Liver (tissue), 9 donors: ENCODE results near the gene MAB21L4. TPM values are rescaled to one million over a fixed set of nuclear protein-coding genes. Genes with fewer than 3 reads are reported as not detected.

ENCODE experiments used
- DNase-seq: peaks from one replicate; pipeline ENCODE4 v3.0.0-alpha.2; 2017; ENCODE audit warnings: low spot score
- H3K27ac ChIP-seq, 2 donors: one replicate each; pipeline ENCODE4 v1.7.0; 2013; ENCODE audit warnings: inconsistent platforms in 2 of 2, low read length in 2 of 2, control low read depth in 1 of 2, low read depth in 1 of 2, mild to moderate bottlenecking in 1 of 2
- H3K27me3 ChIP-seq, 4 donors: one replicate each; pipeline versions ENCODE4 v1.6.1 to v1.7.0; 2013; ENCODE audit warnings: low read length in 3 of 4, inconsistent platforms in 1 of 4, mild to moderate bottlenecking in 1 of 4, moderate library complexity in 1 of 4; ENCODE audit not compliant: control insufficient read depth in 4 of 4, insufficient read depth in 4 of 4
- H3K36me3 ChIP-seq, 4 donors: one replicate each; pipeline versions ENCODE4 v1.6.1 to v1.7.0; 2013; ENCODE audit warnings: low read length in 3 of 4, mild to moderate bottlenecking in 3 of 4, low read depth in 1 of 4, moderate library complexity in 1 of 4; ENCODE audit not compliant: control insufficient read depth in 4 of 4, insufficient read depth in 3 of 4
- H3K4me1 ChIP-seq, 4 donors: one replicate each; pipeline versions ENCODE4 v1.6.1 to v1.7.0; 2013; ENCODE audit warnings: low read length in 3 of 4, mild to moderate bottlenecking in 3 of 4, moderate library complexity in 1 of 4; ENCODE audit not compliant: control insufficient read depth in 4 of 4, insufficient read depth in 4 of 4
- H3K4me3 ChIP-seq, 3 donors: one replicate each; pipeline versions ENCODE4 v1.6.1 to v1.7.0; 2013; ENCODE audit warnings: low read length in 3 of 3, control low read depth in 1 of 3, low read depth in 1 of 3, mild to moderate bottlenecking in 1 of 3
- H3K9ac ChIP-seq, 2 donors: one replicate each; pipeline ENCODE4 v1.7.0; 2013; ENCODE audit warnings: low read length in 2 of 2, mild to moderate bottlenecking in 2 of 2, moderate library complexity in 2 of 2, control low read depth in 1 of 2, low read depth in 1 of 2
- H3K9me3 ChIP-seq, 4 donors: one replicate each; pipeline versions ENCODE4 v1.6.1 to v1.7.0; 2013; ENCODE audit warnings: low read length in 3 of 4; ENCODE audit not compliant: control insufficient read depth in 4 of 4
- ATF3 ChIP-seq: IDR thresholded peaks from 2 replicates; pipeline ENCODE4 v1.6.1; 2016; ENCODE audit warnings: antibody characterized with exemption
- CTCF ChIP-seq: fragments of 150-350 bp; IDR thresholded peaks from 2 replicates; pipeline ENCODE4 v1.5.1; 2017; ENCODE audit warnings: improper control_type of control experiment, low read depth, low read length; ENCODE audit not compliant: missing input control
- GABPA ChIP-seq, 2 donors: IDR thresholded peaks in 1 of 2; conservative IDR thresholded peaks in 1 of 2; 2 replicates each; pipeline ENCODE4 v1.6.1; 2016; ENCODE audit warnings: antibody characterized with exemption in 2 of 2, mild to moderate bottlenecking in 1 of 2, moderate library complexity in 1 of 2
- HNF4A ChIP-seq, 2 donors: conservative IDR thresholded peaks; 2 replicates each; pipeline ENCODE4 v1.6.1; 2016; ENCODE audit warnings: antibody characterized with exemption in 2 of 2, mild to moderate bottlenecking in 2 of 2
- JUND ChIP-seq, 2 donors: IDR thresholded peaks; 2 replicates each; pipeline ENCODE4 v1.6.1; 2016; ENCODE audit warnings: antibody characterized with exemption in 2 of 2
- MAX ChIP-seq: IDR thresholded peaks from 2 replicates; pipeline ENCODE4 v1.6.1; 2016; ENCODE audit warnings: antibody characterized with exemption
- RAD21 ChIP-seq, 2 donors: IDR thresholded peaks; 2 replicates each; pipeline ENCODE4 v1.6.1; 2016; ENCODE audit warnings: antibody characterized with exemption in 2 of 2, mild to moderate bottlenecking in 2 of 2
- REST ChIP-seq: IDR thresholded peaks from 2 replicates; pipeline ENCODE4 v1.6.1; 2016; ENCODE audit warnings: antibody characterized with exemption, mild to moderate bottlenecking
- RXRA ChIP-seq, 2 donors: IDR thresholded peaks; 2 replicates each; pipeline ENCODE4 v1.6.1; 2017 to 2018; ENCODE audit warnings: antibody characterized with exemption in 2 of 2, mild to moderate bottlenecking in 1 of 2
- SP1 ChIP-seq: IDR thresholded peaks from 2 replicates; pipeline ENCODE4 v1.6.1; 2018; ENCODE audit warnings: antibody characterized with exemption, mild to moderate bottlenecking
- WGBS: extraction: QIAGEN DNeasy Blood & Tissue Kit; methylation state at CpG from one replicate; pipeline ENCODE4 v1.1.7; 2013; 5-methylcytosine and 5-hydroxymethylcytosine counted together
- polyA plus RNA-seq, 2 donors: library from polyadenylated mRNA; stranded (reverse) in 1 of 2; unstranded in 1 of 2; fragments of 200-250 nt in 1 of 2; fragments of >200 nt in 1 of 2; fragmentation: Nextera tagmentation in 1 of 2; extraction: Ambion mirVana in 1 of 2; gene quantifications; one replicate each; pipeline versions ENCODE4 v1.2.1 to v1.2.3, GENCODE V29; 2013 to 2015
- total RNA-seq, 2 donors: library from RNA; depleted of rRNA; stranded (reverse); fragments of >200 nt; gene quantifications; one replicate each; pipeline ENCODE4 v1.2.3, GENCODE V29; 2014
- donor health status: healthy.
- donor health status: healthy.
- donor health status: healthy.
- donor health status: healthy.
- donor health status: healthy.

The MAB21L4 gene
- total and polyA plus RNA-seq, 4 donors = 0.59 to 8.8 (median 1.1) TPM

DNA sequence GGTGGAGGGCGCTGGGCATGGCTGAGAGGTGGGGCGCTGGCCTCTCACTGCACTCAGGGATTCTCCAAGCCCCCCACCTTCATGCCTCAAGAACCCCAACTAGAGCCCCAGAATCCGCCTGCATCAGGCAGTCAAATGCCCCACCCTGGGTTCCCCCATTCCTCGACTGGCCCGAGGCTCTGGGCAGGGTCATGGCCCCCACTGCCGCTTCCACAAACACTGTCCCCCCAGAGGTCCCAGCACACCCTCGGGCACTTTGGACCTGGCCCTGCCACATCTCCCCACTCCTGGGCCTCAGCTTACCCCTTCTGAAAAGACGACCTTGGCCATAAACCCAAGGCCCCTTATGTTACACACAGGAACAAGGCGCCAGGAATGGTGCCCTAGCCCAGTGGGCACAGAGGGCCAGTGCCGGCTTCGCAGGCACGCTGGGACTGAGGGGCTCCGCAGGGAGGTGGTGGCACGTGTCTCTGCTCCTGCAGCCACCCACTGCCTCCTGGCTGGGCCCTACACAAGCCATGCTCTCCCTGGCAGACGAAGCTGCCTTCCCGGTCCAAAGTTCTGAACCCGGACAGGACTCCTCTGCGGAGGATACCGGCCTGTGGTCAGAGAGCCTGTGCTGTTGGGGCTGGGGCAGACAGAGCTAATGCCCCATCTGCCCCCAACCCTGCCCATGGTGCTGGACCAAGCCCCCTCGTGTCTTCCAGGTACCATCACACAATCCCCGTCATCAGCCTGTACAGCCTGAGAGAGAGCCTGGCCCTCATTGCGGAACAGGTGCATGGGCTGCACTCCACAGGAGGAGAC is 20.5 kb downstream of the MAB21L4 start:
- Histone ChIP-seq H3K9ac (no peak overlapping the region), H3K4me3 (no peak overlapping the region), H3K36me3 (peaks cover 2 to 25% (median 7%) of the 10 kb centered on the region in 4 donors), H3K9me3 (no peaks in the 10 kb centered on the region), H3K27me3 (no peaks in the 10 kb centered on the region), H3K27ac (peak overlapping the region in 1 of 2 donors; percentile 59), H3K4me1 (peaks cover 22 to 93% (median 77%) of the 10 kb centered on the region in 4 donors)
- no peak for DNase-seq
- 61% methylated on average over 22 of the region's 22 CpGs for WGBS
- peak; percentile 1 for TF ChIP-seq CTCF
- peak; percentile 17 for TF ChIP-seq MAX
- TF ChIP-seq HNF4A (conservative IDR thresholded peaks at IDR 0.05) = peak; percentile 35 to 42
- no peak for TF ChIP-seq ATF3

DNA sequence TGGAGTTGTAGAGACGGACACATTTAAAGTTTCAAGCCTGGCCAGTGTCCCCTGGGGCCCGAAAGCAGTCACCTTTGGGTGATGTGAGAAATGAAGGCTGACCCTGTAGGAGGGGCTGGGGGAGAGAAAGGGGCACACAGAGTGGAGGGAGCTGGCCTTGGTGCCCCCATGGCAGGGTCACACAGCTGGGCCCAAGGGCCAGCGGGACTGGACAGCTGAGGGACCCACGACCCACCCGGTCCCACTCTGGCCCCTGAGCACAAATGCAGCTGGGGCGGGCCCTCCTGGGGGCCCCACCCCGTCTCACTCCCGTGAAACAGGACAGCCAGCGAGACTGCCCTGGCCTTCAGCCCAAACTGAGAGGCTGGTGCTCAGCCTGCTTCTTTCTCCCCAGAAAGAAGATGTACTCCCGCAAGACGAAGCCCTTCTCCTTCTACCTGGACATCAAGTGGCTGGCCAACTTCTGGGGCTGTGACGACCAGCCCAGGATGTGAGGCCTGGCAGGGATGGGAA is 21.2 kb downstream of the MAB21L4 start:
- no peak overlapping the region for H3K9ac ChIP-seq
- H3K36me3 ChIP-seq = peaks cover 2 to 25% (median 8%) of the 10 kb centered on the region in 4 donors

More for the DNA sequence above, 21.2 kb downstream of the MAB21L4 start:
- DNase-seq = no peak
- TF ChIP-seq JUND (IDR thresholded peaks at IDR 0.05) (no peak), CTCF (no peak), RXRA (IDR thresholded peaks at IDR 0.05) (no peak), SP1 (no peak), RAD21 (IDR thresholded peaks at IDR 0.05) (no peak), GABPA (IDR thresholded peaks at IDR 0.05 in 1 of 2, conservative IDR thresholded peaks at IDR 0.05 in 1 of 2) (no peak), HNF4A (conservative IDR thresholded peaks at IDR 0.05) (no peak), REST (no peak)
- H3K9me3 ChIP-seq = no peaks in the 10 kb centered on the region
- peaks cover 22 to 95% (median 80%) of the 10 kb centered on the region in 4 donors for H3K4me1 ChIP-seq
- H3K27me3 ChIP-seq = no peaks in the 10 kb centered on the region
- peak overlapping the region; percentile 50 to 59 for H3K27ac ChIP-seq
- WGBS = 54% methylated on average over 12 of the region's 12 CpGs
- peak overlapping the region in 1 of 3 donors; percentile 5 for H3K4me3 ChIP-seq
